Activated CD4-positive, alpha-beta T cell treated with anti-CD3 and anti-CD28 coated beads for 24 hours (primary cell): ENCODE measurements around the gene MAOA.
A peak's percentile ranks its signal among the peaks of the same experiment; 100 is the strongest.
"Not testable (repeated sequence)": the region's sequence is repeated elsewhere in the genome, so short reads cannot be mapped to it uniquely, and the experiment has no call there.

ENCODE experiments used
- DNase-seq, 2 donors: peaks; one replicate each; pipeline ENCODE4 v3.0.0-alpha.2; 2020; ENCODE audit warnings: low read depth in 2 of 2

Gene MAOA

DNA sequence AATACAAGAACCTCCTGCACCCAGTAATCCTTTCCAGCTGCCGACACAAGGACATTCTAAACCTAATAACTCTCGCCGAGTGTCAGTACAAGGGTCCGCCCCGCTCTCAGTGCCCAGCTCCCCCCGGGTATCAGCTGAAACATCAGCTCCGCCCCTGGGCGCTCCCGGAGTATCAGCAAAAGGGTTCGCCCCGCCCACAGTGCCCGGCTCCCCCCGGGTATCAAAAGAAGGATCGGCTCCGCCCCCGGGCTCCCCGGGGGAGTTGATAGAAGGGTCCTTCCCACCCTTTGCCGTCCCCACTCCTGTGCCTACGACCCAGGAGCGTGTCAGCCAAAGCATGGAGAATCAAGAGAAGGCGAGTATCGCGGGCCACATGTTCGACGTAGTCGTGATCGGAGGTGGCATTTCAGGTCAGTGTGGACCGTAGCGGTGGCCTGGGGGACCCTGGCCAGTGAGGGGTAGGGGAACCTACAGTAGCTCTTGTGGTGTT, at the start of gene MAOA:
Gene MAOA (plus strand): TSS at position 295 of the 490 bp plus-strand sequence. CDS start 43 bp downstream, at position 338.
- DNase-seq, result no peak

DNA sequence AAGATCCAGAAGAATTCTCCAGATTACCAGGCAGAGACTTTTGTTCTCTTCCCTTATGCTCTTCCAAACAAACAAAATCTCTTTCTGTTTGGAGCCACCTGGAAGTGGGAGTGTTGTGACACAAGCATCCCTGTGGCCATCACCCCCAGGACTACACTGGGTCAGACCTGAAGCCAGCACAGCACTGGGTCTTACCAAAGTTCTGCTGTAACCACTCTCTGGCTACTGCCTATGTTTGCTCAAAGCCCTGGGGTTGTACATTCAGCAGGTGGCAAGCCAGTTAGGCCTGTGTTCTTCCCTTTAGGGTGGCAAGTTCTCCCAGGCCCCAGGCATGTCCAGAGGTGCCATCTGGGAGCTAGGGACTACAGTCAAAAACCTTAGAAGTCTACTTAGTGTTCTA, 43.7 kb upstream of the MAOA start:
- DNase-seq, result no peak

DNA sequence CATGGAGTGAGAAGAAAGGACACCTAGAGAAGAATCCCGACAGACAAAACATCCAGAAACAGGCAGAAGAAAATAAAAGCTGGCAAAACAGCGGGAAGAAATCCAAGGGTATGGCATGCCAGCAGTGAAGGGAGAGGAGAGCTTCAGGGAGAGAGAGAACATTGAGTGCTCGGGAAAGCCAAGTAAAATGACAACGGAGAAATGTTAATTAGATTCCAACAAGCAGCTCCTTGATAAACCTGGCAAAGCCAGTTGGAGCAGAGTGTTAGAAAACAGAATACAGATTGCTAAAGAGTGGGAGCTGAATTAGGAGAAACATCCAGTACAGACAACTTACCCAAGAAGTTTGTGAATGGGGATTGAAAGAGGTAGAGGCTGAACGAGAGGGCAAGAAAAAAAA, 40.4 kb upstream of the MAOA start:
- DNase-seq, result no peak

DNA sequence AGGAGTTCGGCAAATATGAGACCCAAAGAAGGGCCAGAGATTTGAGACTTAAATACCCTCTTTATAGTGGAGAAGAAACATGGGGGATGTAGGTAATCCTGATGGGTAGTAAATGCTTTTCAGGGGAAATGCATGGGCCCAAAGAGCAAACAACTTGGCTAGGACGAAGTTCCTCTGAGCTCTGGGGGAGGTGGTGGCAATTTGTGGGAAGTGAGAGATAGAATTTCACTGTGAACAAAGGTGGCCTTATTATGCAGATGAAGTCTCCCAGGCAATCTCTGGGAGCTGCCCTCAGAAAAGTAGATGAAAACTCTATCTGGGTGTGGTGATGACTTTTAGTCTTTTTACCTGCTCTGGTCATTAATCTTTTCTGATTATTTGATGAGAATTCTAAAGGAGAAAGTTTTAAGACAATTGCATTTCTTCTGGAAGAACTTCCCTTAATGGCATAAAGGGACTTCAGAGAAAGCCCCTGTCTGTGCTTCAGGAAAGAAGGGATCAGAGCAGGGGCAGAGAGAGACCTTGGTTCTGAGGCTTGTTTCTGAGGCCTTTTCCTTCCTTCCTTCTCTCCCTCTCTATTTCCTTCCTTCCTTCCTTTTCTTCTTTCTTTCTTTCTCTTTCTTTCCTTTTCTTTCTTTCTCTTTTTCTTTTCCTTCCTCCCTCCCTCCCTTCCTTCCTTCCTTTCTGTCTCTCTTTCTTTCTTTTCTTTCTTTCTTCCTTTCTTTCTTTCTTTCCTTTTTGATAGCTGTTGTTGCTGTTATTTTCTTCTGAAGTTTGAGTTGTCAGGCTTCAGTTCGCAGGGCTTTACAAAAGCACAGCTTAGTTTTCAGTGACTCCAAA, 37.5 kb upstream of the MAOA start:
- no peak for DNase-seq

DNA sequence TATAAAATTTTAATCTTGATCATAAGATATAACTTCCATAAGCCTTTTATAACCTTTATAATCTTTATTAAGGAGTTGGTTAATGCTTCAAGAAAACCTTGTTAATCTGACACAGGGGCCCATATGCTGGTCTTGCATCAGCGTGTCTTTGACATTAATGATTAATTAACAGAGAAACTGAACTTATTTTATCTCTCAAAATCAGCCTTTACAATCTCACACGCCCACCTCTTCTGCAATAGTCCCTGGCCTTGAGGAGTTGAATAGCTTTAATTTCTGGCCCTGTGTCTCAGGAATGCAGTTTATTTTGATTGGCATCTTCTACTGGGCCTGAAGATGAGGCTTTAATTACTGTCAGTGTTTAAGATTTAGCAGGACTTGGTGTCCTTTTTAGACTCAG, 36.2 kb upstream of the MAOA start:
- DNase-seq, result not testable (repeated sequence)

DNA sequence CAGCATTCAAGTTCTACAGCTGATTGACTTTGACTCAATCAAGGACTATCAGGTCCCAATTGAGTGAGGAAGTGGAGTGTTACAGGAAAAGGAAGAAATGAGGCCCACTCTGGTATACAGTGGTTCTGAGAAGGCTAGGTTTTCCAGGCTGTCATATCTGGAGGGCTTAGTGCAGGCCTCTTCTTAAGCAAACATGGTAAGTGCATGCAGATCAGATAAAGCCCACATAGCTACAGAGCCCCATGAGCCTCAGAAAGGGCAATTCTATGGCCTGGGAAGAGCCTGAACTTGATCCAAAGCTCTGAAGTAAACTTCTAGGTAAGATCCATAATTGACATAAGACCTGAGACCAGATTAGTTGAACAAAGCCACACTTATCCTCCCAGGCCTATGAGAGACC, 29.0 kb upstream of the MAOA start:
- no peak for DNase-seq

DNA sequence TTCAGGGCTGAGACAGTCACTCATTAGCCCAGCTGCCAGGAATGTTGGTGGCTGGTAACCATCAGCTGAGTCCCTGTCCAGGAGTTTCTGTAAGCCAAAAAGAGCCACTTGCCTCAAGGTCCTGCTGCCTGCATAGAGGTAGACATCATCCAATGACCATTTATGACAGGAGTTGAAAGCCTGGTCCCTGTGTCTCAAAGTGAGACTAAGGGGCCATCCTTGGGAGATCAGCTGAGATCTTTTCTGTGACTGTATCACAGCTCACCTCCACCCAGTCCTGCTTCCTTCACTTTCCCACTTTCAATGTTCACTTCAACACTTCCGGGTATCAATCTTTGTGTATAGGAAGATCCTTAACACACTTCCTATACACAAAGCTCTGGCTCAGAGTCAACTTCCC, 28.4 kb upstream of the MAOA start:
- DNase-seq, result no peak

DNA sequence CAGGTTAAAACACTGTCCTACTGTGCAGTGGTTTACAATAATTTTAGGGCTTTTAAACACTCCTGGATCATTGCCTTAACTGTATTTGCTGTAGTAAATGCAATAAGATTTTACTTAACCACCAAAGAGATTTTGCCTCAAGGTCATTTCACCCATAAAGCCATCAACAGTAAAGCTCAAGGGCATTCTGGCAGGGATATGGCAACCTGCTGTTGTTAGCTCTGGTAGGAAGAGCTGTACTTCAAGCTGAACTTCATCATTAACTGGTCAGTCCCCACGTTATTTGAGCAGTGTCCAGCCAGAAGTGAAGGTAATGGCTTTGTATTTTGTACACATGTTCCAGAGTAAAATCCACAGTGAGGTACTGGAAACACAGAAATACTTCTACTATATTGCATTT, 26.9 kb upstream of the MAOA start:
- DNase-seq, result no peak

DNA sequence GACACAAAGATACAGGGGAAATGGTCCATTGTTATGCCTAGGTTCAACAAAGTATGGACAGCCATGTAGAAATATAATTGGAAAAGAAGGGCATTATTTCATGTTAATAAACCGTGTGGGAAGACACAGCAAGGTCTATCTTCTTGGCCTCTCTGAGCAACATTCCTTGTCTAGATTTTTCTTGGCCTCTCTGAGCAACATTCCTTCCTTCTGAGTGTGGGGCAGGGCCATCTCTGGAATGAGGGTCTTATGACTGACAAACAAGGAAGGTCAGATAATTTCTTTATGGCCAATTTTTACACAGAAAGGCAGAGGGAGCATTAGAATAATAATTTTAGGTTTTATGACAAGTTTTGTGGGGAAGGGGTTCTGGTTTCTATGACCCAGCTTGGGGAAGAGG, 24.3 kb upstream of the MAOA start:
- no peak for DNase-seq

DNA sequence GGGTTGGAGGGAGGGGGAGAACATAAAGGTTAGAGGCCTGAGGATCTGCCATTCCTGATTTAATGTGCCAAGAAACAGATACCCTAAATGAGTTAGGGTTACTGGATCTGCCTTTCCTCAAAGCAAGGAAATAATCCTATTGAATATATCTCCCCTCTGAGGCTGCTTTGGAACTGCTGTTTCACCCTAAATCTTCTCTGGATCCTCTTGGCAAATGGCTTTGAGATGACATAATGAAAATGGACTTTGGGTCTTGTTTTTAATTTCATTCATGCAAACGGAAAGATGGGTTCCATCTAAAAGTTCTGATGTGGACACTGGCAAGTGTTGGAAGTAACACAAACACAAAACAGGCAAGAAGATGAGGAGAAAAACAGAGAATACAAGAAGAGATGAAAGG, 23.0 kb upstream of the MAOA start:
- no peak for DNase-seq

DNA sequence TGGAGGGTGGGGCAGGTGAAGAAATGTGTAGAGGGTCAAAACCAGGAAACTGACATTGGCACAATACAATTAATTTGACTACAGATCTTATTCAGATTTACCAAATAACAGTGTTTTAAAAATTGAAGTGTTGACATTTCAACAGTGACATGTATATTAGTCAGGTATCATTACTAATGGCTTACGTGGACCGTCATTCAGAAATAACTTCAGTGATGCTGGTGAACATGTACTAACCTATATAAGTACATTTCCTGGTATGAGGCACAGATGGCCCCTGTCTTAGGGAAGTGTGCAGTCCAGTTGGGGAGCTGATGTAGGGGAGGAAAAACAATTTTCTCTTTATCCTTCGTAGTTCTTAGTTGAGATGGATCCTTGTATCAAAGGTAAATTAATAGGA, 22.3 kb upstream of the MAOA start:
- no peak for DNase-seq

DNA sequence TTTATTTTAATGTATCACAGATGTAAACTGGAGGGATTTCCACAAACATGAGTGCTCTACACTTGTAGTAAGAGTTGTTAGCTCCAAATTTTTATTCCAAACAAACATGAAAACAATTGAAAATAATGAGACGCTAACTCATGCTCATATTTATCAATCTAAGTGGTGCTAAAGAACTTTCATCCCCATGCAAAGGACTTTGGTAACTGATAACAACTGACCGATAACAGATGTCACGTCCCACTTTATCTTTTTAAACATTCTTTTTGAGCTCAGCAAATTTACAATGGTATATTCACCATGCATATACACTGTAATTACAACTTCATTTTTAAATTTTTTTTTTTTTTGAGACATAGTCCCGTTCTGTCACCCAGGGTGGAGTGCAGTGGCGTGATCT, 15.6 kb upstream of the MAOA start:
- no peak for DNase-seq

DNA sequence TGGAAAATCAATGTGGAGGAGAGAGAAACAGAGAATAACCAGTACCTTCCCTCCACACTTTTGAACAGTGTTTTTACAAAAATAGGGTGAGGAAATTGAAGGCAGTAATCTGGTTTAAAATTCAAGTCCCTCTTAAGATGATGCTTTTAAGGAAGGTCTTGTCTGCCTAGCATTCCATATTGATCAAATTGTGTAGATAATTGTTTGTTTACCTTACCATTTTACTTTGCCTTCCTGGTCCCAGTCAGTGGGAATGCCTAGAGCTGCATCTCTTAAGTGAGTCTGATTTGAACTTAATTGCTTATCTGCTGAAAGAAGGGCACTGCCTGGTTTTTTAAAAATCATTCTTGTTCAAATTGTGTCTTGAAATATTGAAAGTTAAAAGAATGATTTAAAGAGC, 14.4 kb upstream of the MAOA start:
- DNase-seq, result no peak

DNA sequence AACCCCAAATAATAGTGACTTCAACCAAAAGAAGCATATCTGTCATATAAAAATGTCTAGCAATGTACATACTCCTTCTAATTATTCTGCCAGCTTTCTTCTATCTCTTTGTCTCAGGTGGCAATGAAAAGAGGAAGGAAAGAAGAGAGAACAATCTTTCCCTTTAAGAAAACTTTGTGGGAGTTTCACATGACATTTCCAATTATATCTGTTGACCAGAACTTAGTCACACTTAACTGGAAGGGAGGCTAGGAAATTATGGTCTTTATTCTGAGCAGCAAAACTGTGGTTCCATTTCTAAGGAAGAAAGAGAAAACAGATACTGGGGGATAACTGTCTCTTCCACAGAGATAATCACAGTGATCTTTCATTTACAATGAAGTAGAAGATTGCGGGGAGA, 12.9 kb upstream of the MAOA start:
- DNase-seq, result no peak

DNA sequence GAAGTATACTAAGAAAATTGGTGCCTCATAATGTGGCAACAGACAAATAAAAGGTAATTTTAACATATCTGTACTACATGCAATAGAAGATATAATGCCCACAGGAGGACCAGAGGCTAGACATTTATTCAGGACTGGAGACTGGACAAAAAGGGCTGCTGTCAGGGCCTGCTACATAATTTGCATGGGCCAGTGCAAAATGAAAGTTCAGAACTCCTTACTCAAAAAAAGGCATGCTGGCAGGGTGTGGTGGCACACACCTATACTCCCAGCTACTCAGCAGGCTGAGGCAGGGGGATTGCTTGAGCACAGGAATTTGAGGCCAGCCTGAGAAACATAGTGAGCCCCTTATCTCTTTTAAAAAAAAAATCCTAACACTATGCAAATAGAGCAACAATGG, 12.4 kb upstream of the MAOA start:
- DNase-seq, result no peak

DNA sequence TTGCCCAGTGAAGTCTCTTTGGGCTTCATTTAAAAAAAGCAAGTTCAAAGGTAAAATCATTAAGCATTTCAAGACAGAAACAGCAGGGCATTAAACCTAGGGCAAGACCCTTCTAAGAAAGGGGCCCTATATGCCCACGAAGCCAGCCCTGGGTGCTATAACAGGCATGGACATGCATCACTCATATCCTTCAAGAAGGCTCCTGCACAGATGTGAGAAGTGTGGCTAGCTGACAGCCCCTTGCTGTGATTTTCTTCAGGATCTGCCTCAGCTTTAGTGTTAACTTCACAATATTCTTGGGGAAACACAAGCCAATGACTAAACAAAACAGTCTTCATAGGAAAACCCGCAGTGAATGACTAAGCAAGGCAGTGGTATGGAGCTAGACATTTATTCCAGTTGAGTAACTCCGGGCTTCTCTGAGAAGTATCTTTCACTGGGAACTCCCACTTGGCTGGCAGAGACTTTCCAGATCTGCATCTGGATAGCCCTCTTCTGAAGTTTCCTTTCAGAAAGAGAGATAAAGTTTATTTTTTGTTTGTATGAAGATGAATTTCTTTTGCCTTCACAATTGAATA, 11.9 kb upstream of the MAOA start:
- DNase-seq, result no peak

DNA sequence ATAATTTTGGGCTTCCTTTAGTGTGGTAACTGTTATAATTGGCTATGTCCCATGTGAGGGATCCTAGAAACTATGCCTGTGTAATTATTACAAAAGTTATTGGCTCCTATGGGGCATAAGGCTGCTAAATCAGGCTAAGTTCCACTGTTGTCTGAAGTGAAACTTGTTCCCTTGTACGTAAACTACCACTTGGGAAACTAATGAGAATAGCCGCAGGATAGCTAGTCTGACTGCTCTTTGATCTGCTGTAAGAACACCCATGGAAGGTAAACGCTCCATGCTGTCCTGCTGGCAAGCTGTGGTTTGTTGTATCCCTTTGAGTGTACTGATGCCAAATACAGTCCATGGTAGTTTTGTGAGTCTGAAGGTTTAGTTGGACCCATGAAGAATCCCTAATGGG, 9.3 kb upstream of the MAOA start:
- no peak for DNase-seq

DNA sequence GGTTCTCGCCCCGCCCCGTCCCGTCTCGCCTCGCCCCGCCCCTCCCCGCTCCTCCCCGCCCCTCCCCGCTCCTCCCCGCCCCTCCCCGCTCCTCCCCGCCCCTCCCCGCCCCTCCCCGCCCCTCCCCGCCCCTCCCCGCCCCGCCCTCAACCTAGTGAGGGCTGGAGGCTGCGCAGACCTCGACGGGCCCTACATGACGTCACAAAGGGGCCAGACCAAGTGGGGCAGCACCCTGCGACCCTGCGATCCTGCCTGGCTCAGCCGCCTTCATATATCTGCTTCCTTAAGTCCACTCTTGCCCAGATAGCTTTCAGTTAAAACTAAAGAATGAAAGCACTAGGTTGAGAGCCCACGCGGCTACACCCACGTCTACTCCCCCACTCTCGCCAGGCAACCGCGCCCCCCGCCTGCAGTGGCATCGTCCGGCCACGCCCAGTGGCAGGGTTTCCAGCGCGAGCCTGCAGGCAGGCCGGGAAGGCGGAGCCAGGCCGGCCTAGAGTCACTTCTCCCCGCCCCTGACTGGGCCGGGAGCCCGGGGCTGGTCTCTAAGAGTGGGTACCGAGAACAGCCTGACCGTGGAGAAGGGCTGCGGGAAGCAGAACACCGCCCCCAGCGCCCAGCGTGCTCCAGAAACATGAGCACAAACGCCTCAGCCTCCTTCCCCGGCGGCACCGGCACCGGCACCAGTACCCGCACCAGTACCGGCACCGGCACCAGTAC, 1.5 kb upstream of the MAOA start:
- DNase-seq, result peak; percentile 59 to 68

DNA sequence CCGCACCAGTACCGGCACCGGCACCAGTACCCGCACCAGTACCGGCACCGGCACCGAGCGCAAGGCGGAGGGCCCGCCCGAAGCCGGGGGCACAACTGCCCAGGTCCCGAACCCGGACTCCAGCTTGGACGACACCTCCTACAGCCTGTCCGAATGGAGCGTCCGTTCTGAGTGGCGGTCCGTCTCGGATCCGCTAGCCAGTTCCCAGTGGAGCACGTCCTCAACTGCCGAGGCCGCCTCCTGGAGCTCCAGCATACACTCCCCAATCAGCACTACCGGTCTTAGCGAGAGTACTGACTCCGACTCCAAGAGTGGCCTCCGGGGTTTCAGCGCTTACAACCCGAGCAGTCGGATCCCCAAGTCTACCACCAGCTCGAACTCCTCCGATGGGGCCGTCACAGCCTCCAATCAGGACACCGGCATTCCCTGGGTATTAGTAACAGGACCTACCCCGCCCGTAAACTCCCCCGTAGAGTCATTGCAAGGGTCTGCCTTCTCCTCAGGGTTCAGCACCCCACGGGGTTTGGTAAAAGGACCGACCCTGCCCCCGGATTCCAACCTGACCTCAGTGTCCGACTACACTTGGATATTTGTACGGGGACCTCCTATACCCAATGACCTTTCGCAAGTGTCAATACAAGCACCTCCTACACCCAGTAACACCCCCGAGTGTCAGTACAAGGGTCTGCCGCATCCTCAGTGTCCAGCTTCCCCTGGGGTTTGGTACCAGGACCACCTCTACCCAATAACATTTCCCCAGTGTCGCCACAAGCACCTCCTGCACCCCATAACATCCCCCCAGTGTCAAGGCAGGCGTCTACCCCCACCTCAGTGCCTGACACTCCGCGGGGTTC, 721 bp upstream of the MAOA start:
- no peak for DNase-seq

DNA sequence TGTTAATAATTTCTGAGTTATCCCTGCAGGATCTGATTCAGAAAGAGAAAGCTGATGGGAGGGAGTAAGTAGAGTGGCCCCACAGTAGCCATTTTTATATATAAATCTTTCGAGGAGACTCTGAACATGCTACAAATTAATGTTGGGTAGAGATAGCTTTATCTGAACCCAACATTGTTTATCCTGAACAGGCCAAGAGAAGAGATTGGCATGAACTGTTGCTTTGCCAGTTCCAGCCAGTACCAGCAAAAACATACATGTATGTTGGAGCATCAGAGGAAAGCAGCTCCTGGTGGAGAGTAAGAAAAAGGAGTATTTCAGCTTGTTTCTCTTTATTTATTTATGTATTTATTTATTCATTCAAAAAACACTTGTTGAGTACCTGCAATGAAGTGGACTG, 1.6 kb downstream of the MAOA start:
- DNase-seq, result no peak

DNA sequence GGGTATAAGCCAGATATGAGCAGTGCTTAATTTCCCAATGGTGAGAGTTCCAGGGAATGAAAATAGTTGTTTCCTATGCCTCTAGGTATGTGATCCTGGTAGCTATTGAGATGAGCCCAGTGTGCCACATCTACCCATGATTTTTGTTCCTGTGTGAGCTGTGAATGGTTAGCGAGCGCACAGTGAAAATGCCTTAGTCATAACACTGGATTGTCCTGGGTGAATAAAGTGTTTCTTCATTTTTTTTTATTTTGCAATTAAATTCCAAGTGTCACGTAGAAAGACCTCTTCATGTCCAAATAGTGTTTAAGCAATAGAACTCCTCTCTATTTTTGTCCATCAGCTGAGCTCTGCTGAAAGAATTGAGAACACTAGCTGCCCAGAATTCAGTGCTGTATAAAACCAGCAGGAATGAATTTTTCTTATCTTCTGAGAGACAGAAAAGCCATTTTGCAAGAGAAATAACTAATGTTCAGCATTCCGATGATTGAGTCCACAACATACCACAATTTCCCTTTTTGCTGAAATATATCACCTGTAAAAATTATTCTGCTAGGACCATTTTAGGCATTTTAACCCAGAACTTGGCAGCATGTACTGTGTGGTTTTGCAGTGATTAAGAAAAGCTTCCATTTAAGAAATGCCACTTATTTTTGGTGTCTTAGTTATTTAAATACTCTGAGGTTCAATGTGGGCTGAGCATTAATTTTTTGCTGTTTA, 5.6 kb downstream of the MAOA start:
- no peak for DNase-seq
